Immature natural killer cell (primary cell): ENCODE data around the gene VGF. TPM values are rescaled to one million over a fixed set of nuclear protein-coding genes. Genes with fewer than 3 reads are reported as not detected.
A peak's percentile ranks its signal among the peaks of the same experiment; 100 is the strongest.

Source experiments
- DNase-seq, 3 donors: peaks; one replicate each; pipeline ENCODE4 v3.0.0; 2022; ENCODE audit warnings: mixed read lengths in 1 of 3
- H3K27ac Mint-ChIP-seq, 6 donors: one replicate each; pipeline ENCODE4 v1.8.0; 2020; ENCODE audit warnings: mixed read lengths in 6 of 6, mild to moderate bottlenecking in 5 of 6, inconsistent platforms in 4 of 6, moderate library complexity in 3 of 6
- H3K27me3 Mint-ChIP-seq, 3 donors: one replicate each; pipeline ENCODE4 v1.8.0; 2020 to 2021; ENCODE audit warnings: low read depth in 3 of 3, mild to moderate bottlenecking in 3 of 3, mixed read lengths in 3 of 3, moderate library complexity in 3 of 3, inconsistent platforms in 1 of 3
- H3K36me3 Mint-ChIP-seq, 3 donors: one replicate each; pipeline ENCODE4 v1.8.0; 2020; ENCODE audit warnings: mixed read lengths in 3 of 3, inconsistent platforms in 2 of 3, mild to moderate bottlenecking in 2 of 3
- H3K4me1 Mint-ChIP-seq, 2 donors: one replicate each; pipeline ENCODE4 v1.8.0; 2020; ENCODE audit warnings: inconsistent platforms in 2 of 2, mild to moderate bottlenecking in 2 of 2, mixed read lengths in 2 of 2, moderate library complexity in 1 of 2
- H3K4me3 Mint-ChIP-seq, 5 donors: one replicate each; pipeline ENCODE4 v1.8.0; 2020; ENCODE audit warnings: mild to moderate bottlenecking in 5 of 5, mixed read lengths in 5 of 5, inconsistent platforms in 3 of 5, moderate library complexity in 3 of 5
- H3K9me3 Mint-ChIP-seq, 6 donors: one replicate each; pipeline ENCODE4 v1.8.0; 2020; ENCODE audit warnings: mild to moderate bottlenecking in 6 of 6, mixed read lengths in 6 of 6, inconsistent platforms in 4 of 6, moderate library complexity in 3 of 6
- polyA plus RNA-seq, 3 donors: library from polyadenylated mRNA; unstranded; fragments of 300-500 nt; fragmentation: Illumina TruSeq; gene quantifications; one replicate each; pipeline ENCODE4 v1.2.3, GENCODE V29; 2021

Gene VGF
- polyA plus RNA-seq, 3 donors from 2014 or later, result not detected

- DNase-seq, result no peak
- peaks cover 55 to 67% (median 65%) of the 10 kb centered on the region in 3 donors for H3K27me3 Mint-ChIP-seq
- no peak overlapping the region for H3K27ac Mint-ChIP-seq
- H3K36me3 Mint-ChIP-seq, result no peaks in the 10 kb centered on the region
- peaks cover 0 to 11% (median 0%) of the 10 kb centered on the region in 6 donors for H3K9me3 Mint-ChIP-seq
- H3K4me1 Mint-ChIP-seq, result peaks cover 31 to 35% of the 10 kb centered on the region in 2 donors
- H3K4me3 Mint-ChIP-seq, result peak overlapping the region in 1 of 5 donors; percentile 18
Observed at GRCh38 chr7:101166909-101167644, 1.7 kb upstream of the VGF start.

GRCh38 chr7:101166648-101166908 lies 1.2 kb upstream of the VGF start:
- no peaks in the 10 kb centered on the region for H3K36me3 Mint-ChIP-seq
- peak overlapping the region in 1 of 5 donors; percentile 18 for H3K4me3 Mint-ChIP-seq
- H3K9me3 Mint-ChIP-seq, result peaks cover 0 to 11% (median 0%) of the 10 kb centered on the region in 6 donors
- DNase-seq, result no peak
- peaks cover 31 to 33% of the 10 kb centered on the region in 2 donors for H3K4me1 Mint-ChIP-seq
- H3K27me3 Mint-ChIP-seq, result peaks cover 53 to 64% (median 62%) of the 10 kb centered on the region in 3 donors
- no peak overlapping the region for H3K27ac Mint-ChIP-seq

- Mint-ChIP-seq H3K4me3 (peak overlapping the region; percentile 12 to 76 (median 66)), H3K36me3 (no peaks in the 10 kb centered on the region), H3K27me3 (peaks cover 49 to 63% (median 62%) of the 10 kb centered on the region in 3 donors), H3K27ac (peak overlapping the region in 4 of 6 donors; percentile 4 to 61 (median 56)), H3K4me1 (peaks cover 31 to 32% of the 10 kb centered on the region in 2 donors), H3K9me3 (peaks cover 0 to 11% (median 0%) of the 10 kb centered on the region in 6 donors)
- DNase-seq, result no peak
Observed at GRCh38 chr7:101165958-101166647, 734 bp upstream of the VGF start.

- peaks cover 18 to 20% of the 10 kb centered on the region in 2 donors for H3K4me1 Mint-ChIP-seq
- no peak overlapping the region for H3K27ac Mint-ChIP-seq
- peaks cover 0 to 4% (median 0%) of the 10 kb centered on the region in 6 donors for H3K9me3 Mint-ChIP-seq
- H3K27me3 Mint-ChIP-seq, result peaks cover 32 to 49% (median 46%) of the 10 kb centered on the region in 3 donors
- H3K36me3 Mint-ChIP-seq, result no peaks in the 10 kb centered on the region
- H3K4me3 Mint-ChIP-seq, result peak overlapping the region in 2 of 5 donors; percentile 21 to 33
- no peak for DNase-seq
Observed at GRCh38 chr7:101164071-101164840, 1.1 kb downstream of the VGF start.

- Mint-ChIP-seq H3K27me3 (peaks cover 30 to 45% (median 42%) of the 10 kb centered on the region in 3 donors), H3K9me3 (peaks cover 0 to 4% (median 0%) of the 10 kb centered on the region in 6 donors), H3K36me3 (peaks cover 0 to 1% (median 0%) of the 10 kb centered on the region in 3 donors), H3K27ac (no peak overlapping the region), H3K4me1 (peaks cover 15 to 17% of the 10 kb centered on the region in 2 donors), H3K4me3 (peak overlapping the region; percentile 62 to 79 (median 72))
- no peak for DNase-seq
Observed at GRCh38 chr7:101163279-101164070, 1.9 kb downstream of the VGF start.

- Mint-ChIP-seq H3K4me3 (peak overlapping the region; percentile 67 to 80 (median 76)), H3K27ac (no peak overlapping the region), H3K9me3 (peaks cover 0 to 4% (median 0%) of the 10 kb centered on the region in 6 donors), H3K27me3 (peaks cover 26 to 39% (median 36%) of the 10 kb centered on the region in 3 donors), H3K36me3 (peaks cover 0 to 5% (median 0%) of the 10 kb centered on the region in 3 donors), H3K4me1 (peaks cover 15 to 16% of the 10 kb centered on the region in 2 donors)
- no peak for DNase-seq
Observed at GRCh38 chr7:101162551-101163278, 2.7 kb downstream of the VGF start.

GRCh38 chr7:101161692-101162471 lies 3.5 kb downstream of the VGF start:
- Mint-ChIP-seq H3K9me3 (peaks cover 0 to 2% (median 0%) of the 10 kb centered on the region in 6 donors), H3K36me3 (peaks cover 0 to 5% (median 0%) of the 10 kb centered on the region in 3 donors), H3K27ac (no peak overlapping the region)

GRCh38 chr7:101160910-101161309 lies 4.5 kb downstream of the VGF start:
- no peak overlapping the region for H3K27ac Mint-ChIP-seq
- peaks cover 15 to 26% (median 23%) of the 10 kb centered on the region in 3 donors for H3K27me3 Mint-ChIP-seq
- peak overlapping the region in 2 of 5 donors; percentile 21 to 38 for H3K4me3 Mint-ChIP-seq
- peaks cover 13 to 15% of the 10 kb centered on the region in 2 donors for H3K4me1 Mint-ChIP-seq
- H3K36me3 Mint-ChIP-seq, result peaks cover 0 to 5% (median 0%) of the 10 kb centered on the region in 3 donors
- H3K9me3 Mint-ChIP-seq, result peaks cover 0 to 2% (median 0%) of the 10 kb centered on the region in 6 donors
- no peak for DNase-seq

More at GRCh38 chr7:101161692-101162471, 3.5 kb downstream of the VGF start:
- Mint-ChIP-seq H3K27me3 (peaks cover 19 to 32% (median 29%) of the 10 kb centered on the region in 3 donors), H3K4me3 (peak overlapping the region; percentile 67 to 80 (median 76)), H3K4me1 (peaks cover 15 to 16% of the 10 kb centered on the region in 2 donors)
- DNase-seq, result no peak

- H3K27ac Mint-ChIP-seq, result no peak overlapping the region
- peaks cover 9 to 17% (median 15%) of the 10 kb centered on the region in 3 donors for H3K27me3 Mint-ChIP-seq
- no peak overlapping the region for H3K4me3 Mint-ChIP-seq
- peaks cover 0 to 5% (median 0%) of the 10 kb centered on the region in 3 donors for H3K36me3 Mint-ChIP-seq
- no peak for DNase-seq
- peaks cover 13% of the 10 kb centered on the region in 2 donors for H3K4me1 Mint-ChIP-seq
- H3K9me3 Mint-ChIP-seq, result peaks cover 0 to 2% (median 0%) of the 10 kb centered on the region in 6 donors
Observed at GRCh38 chr7:101159696-101160674, 5.4 kb downstream of the VGF start.

GRCh38 chr7:101156866-101157589 lies 8.3 kb downstream of the VGF start:
- no peak for DNase-seq
- Mint-ChIP-seq H3K36me3 (peaks cover 0 to 5% (median 0%) of the 10 kb centered on the region in 3 donors), H3K4me3 (peak overlapping the region in 2 of 5 donors; percentile 17 to 45), H3K27me3 (peaks cover 7 to 10% (median 8%) of the 10 kb centered on the region in 3 donors), H3K27ac (no peak overlapping the region), H3K4me1 (peaks cover 11 to 16% of the 10 kb centered on the region in 2 donors), H3K9me3 (peaks cover 0 to 2% (median 0%) of the 10 kb centered on the region in 6 donors)
